HEK293T (cell line): Measurements from ENCODE around the gene MED10.

Source experiments
- ELF4 ChIP-seq: fragments of 450-650 bp; IDR thresholded peaks from 2 replicates; pipeline ENCODE4 v1.6.1; 2017; ENCODE audit warnings: antibody characterized with exemption
- LEF1 ChIP-seq: fragments of 450-650 bp; IDR thresholded peaks from 2 replicates; pipeline ENCODE4 v1.6.1; 2017; ENCODE audit warnings: mild to moderate bottlenecking, borderline replicate concordance

DNA sequence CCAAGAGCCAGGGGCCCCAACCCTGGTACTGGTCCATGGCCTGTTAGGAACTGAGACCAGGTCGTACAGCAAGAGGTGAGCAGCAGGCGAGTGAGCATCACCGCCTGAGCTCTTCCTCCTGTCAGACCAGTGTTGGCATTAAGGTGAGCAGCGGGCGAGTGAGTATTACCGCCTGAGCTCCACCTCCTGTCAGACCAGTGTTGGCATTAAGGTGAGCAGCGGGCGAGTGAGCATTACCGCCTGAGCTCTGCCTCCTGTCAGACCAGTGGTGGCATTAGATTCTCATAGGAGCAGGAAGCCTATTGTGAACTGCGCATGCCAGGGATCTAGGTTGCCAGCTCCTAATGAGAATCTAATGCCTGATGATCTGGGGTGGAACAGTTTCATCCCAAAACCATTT lies 39.3 kb upstream of the MED10 start:
- no peak for TF ChIP-seq LEF1
- no peak for TF ChIP-seq ELF4
